ENCODE measurements around the gene AMBN. TPM values are rescaled to one million over a fixed set of nuclear protein-coding genes. Genes with fewer than 3 reads are reported as not detected.

The AMBN gene
- total RNA-seq, 1 donor from 2014 or later = not detected

Other genes with a start within 250 kb of the AMBN start
- gene SMR3A, start 231.5 kb upstream of the AMBN start, total RNA-seq = not detected in 2 replicates
- gene SMR3B, start 209.1 kb upstream of the AMBN start, total RNA-seq = not detected in 2 replicates
- gene OPRPN, start 194.3 kb upstream of the AMBN start, total RNA-seq = not detected in 2 replicates
- gene MUC7, start 120.1 kb upstream of the AMBN start, total RNA-seq = not detected in 2 replicates
- not detected in 2 replicates for gene AMTN, start 73.7 kb upstream of the AMBN start, total RNA-seq
- gene ENAM, start 36.5 kb downstream of the AMBN start, total RNA-seq = not detected in 2 replicates
- not detected in 2 replicates for gene JCHAIN, start 74.3 kb downstream of the AMBN start, total RNA-seq
- 20.8 and 27.1 TPM in 2 replicates for gene UTP3, start 96.3 kb downstream of the AMBN start, total RNA-seq
- 50.7 and 58.9 TPM in 2 replicates for gene RUFY3, start 129.7 kb downstream of the AMBN start, total RNA-seq
- gene GRSF1, start 247.6 kb downstream of the AMBN start, total RNA-seq = 82.4 and 117 TPM in 2 replicates

All from dermis blood vessel endothelial cell (primary cell).